Amygdala (tissue), 56 donors: ENCODE results near the gene NOL8.

Experiments
- DNase-seq, 56 donors: peaks; one replicate each; lab custom pipeline; 2025; lab: John Stamatoyannopoulos, UW

Gene NOL8

DNA sequence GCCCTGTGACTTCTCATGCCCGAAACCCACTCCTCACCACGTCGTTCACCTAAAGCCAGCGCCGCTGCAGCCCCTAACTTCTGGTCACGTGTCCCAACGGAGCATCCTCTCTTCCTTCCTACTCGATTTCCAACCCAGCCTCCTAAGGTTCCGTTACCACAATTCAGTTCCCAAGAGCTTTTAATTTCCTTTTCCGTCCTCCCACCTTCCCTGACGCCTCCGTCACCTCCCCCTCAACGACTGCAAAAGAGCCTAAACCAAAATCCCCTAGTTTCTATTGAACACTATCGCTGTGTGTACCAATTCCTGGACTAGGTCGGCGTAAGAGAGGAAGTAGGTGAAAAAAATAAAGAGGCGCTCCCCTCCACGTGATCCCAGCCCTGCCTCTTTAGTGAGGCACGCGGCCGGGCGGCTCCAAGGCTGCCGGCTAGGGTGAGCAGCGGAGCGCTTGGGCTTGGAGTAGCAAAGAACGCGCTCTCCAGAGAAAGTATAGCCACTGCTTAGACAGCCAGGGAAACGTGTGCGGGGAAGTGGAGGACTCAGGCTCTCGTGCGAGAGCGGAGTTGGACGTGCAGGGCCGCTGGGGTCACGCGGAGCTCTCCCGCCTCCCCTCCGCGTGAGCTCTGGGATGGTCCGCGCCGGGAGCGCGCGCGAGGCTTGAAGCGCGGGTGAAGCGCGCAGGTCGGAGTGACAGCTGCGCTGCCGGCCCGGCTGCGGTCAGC is at the start of gene NOL8, which contains the start of gene CENPP:
TSS of gene NOL8 (minus strand) at position 82 of the 722 bp plus-strand sequence. CDS start 1,189 bp downstream, outside the sequence.
TSS of gene CENPP (plus strand) at position 685 of the 722 bp plus-strand sequence.
- DNase-seq, result peak; percentile 23 to 96 (median 85)

DNA sequence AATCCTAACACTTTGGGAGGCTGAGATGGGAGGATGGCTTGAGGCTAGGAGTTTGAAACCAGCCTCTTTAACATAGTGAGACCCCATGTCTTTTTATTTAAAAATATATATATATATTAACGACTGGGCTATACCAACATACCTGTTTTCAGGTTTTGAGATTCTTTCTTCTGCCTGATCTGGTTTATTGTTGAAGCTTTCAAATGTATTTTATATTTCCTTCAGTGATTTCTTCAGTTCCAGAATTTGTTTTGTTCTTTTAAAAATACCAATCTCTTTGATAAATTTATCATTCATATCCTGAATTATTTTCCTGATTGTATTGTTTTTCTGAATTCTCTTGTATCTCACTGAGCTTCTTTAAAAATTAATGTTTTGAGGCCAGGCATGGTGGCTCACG is 48.0 kb upstream of the NOL8 start:
- no peak for DNase-seq

DNA sequence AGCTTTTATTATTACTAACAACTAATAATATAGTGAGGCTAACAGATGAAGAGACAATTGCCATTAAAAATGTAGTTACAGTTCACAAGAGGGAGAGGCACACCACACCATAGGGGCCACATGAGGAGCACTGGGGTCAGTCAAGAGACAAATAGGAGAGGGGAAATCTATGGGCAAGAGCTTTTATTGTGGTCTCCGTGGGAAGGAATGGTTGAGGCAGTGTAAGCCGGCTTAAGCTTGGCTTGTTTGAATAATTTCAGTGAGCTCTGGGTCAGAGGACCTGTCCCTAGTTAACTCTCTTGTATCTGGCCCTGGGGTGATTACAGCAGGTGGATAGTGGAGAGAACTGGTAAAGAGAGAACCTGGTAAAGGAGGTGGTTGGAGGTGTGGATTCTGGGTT is 43.9 kb upstream of the NOL8 start:
- no peak for DNase-seq

DNA sequence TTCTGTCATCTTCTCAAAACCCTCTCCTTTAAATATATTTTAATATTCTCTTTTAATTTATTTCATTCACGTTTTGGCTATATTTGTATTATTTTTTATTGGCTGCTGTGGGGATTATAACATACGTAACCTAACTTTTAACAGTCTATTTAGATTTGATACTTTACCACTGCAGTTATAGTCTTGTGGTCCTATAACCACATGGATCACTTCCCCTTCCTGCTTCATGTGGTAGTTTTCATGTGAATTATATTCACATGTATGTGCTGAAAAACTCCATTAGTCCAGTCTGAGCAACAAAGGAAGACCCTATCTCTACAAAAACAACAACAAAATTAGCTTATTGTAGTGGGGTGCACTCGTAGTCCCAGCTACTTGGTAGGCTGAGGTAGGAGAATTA is 34.9 kb upstream of the NOL8 start:
- DNase-seq, result no peak

DNA sequence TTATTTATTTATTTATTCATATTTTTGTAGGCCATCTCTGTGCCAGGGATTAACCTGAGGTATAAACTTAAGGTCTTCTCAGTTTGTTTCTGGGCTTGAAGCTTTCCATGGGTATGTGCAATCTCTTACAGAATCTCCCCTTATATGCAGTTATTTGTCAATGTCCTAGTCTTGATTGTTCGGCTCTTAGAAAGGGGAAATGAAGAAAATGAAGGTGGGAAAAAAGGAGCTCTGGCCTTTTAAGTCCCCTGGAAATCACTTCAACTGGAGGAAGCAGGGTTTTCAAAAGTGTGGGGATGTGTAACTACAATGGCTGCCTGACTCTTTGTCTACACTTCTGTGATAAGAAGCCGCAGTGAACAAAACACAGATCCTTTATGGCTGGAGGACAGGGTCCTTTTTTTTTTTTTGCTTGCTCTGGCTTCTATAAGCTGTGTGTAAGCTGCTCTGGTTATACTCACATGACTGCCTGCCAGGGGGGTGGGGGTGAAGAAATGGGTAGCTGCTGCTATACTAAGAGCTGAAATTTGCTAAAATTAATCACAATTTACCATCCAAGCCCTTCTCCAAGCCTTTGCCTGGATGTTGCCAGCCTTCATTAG is 34.3 kb upstream of the NOL8 start:
- DNase-seq, result peak in 1 of 56 donors; percentile 2

DNA sequence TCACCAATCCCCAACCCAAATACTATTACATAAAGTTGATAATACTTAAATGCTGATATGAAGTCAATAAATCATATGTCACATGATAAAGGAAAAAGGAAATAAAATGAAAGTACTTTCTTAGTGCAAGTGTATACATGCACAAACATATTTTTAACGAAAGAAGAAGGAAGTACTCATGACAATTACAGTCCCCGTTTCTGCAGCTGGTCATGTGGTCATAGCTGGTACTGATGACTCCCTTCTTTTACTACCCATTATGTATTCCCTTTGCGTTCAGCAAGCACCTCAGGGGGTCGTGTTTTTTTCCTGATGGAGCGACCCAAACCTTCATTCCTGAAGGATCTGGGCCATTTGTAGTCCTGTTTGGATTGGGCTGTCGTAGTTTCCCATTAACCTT is 27.9 kb upstream of the NOL8 start:
- DNase-seq, result no peak

DNA sequence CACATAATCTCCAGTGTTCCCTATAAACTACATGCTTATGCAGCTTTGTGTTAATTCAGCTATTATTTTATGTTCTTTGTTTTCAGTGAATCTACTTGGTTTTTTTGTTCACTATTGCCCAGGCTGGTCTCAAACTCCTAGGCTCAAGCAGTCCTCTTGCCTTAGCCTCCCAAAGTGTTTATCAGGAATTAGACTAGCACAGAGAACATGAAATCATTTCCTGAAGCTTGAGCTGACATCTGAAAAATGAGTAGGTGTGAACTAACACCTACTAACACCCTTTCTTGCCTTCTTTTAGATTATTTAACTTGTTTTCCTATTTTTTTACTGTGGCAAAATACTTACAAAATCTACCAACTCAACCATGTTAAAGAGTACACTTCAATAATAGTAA is 25.6 kb upstream of the NOL8 start:
- no peak for DNase-seq

DNA sequence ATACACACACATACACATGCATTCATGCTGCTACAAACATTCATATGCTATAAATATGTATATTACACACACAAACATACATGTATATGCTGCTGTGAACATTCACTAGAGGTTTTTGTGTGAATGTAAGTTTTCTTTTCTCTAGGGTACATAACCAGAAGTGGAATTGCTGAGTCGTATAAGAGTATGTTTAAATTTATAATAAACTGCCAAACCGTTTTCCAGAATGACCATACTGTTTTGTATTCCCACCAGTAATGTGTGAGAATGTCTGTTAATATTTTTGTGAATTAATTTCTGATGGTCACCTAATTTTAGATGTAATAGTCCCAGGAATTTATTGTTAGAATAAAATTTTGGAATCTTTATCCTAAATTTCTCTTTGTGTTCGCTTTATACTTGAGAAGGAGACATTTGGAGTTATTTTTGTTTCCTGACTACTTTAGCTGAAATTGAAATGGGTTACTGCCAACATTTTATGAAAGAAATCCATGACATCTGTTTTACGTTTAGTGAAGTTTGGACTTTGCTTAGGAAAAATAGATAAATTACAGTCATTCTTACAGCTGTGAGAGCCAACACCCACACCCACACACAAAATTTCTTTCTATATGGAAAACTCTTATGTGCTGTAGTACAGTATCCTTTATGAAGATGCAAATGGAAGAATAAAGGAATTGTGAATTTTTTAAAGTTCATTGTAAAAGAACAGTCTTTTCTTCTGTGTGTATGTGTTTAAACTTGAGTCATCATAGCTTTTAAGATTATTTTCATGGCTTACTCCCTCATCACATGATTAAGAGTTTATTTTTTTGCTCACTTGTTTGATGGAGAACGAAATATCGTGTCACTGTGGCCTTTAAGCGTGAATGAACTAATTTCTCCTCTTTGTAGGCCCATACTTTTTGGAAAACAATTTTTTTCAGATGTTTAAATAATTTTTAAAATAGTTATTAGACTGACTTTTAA is 24.9 kb upstream of the NOL8 start:
- DNase-seq, result no peak

DNA sequence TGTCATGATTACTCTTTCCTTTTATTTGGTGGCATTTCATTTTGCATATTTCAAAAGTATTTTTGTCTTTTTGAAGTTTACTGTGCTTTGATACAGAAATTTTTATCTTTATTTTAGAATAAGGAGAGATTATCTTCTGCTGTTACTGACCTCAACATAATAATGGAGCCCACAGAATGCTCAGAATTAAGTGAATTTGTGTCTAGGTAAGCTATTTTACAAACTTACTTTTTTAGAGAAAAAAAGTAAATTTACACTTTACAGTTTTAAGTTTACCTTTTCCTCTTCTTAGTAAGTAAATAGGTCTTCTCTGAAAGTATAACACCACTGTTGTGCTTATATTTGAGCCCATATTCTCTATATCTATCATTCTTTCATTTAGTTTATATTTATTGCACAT is 20.4 kb upstream of the NOL8 start:
- DNase-seq, result no peak

DNA sequence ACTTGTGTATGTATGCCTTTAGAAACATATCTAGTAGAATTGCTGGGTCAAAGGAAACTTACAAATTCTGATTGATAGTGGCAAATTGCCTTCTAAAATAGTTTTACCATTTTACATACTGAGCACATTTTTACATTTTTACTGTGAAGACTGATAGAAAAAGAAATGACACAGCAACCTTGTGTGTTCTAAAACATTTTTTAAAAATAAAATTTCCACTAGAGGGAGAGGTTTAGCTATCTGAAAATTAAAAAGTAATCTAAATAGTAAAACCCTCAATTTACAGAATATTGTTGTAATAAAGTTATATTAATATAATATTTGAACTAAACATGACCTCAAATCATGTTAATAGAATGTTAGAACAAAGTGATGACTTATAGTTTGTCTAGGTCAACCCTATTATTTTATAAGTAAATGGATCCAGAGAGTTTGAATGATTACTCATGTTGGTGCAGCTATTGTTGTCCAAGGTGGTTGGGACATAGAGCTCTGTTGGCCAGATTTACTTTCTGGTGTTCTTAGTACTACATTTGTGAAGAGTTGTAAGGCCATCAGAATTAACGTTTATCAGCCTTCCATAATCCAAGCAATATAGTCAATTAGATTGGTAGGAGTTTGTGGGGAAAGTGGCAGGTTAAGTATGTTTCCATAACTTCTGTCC is 17.8 kb upstream of the NOL8 start:
- no peak for DNase-seq

DNA sequence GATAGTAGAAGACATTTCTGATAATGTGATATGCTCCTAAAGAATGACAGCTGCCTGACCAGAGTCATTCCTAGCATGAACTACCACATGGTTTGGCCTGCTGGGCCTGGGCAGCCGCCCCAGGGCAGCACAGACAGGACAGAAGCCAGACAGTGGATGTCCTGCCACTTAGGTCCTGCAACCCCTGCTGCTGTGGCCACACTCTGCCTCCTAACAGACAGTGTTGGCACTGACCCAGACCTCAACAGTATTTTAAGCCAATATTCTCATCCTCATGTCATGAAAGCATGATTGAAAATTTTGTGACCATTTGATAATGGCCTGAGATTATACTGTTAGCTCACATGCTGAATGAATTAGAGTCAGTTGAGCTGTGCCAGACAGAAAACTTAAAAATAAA is 16.4 kb upstream of the NOL8 start:
- no peak for DNase-seq

DNA sequence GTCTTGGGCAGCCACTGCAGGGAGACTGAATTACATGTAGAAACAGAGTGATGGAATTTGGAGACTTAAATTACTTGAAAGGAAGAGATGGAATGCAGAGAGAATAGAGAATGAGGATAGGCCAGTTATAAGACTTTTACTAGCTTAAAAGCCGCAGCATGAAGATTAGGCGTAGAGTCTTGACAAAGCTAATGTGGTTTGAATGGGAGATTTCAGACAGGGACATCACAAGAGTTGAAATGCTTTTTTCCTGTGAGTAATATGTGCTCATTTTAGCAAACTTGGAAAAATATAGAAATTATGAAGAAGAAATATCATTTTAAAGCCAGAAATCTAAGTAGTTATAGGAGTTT is 8.1 kb upstream of the NOL8 start:
- DNase-seq, result no peak

DNA sequence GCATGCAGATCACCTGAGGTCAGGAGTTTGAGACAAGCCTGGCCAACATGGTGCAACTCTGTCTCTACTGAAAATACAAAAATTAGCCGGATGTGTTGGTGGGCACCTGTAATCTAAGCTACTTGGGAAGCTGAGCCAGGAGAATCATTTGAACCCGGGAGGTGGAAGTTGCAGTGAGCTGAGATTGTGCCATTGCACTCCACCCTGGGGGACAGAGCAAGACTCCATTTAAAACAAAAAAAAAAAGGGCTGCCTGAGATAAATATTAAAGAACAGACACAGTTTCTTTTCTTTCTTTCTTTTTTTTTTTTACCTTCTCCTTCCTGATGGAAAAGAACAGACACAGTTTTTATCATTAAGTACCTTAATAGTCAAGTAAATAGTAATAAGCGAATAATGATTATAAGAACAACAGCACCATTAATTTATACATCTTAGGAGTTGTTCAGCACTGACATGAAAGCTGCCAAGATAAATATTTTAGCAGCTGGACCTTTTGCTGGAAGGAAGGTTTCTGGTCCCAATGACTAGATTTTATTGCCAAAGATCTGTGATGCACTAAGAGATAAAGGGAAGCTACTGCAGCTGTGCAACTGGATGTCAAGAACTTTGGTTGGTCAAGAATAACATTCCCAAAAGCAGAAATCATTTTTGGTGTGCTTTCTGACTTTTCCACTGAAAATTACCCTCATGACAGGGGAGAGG is 7.6 kb upstream of the NOL8 start:
- no peak for DNase-seq

DNA sequence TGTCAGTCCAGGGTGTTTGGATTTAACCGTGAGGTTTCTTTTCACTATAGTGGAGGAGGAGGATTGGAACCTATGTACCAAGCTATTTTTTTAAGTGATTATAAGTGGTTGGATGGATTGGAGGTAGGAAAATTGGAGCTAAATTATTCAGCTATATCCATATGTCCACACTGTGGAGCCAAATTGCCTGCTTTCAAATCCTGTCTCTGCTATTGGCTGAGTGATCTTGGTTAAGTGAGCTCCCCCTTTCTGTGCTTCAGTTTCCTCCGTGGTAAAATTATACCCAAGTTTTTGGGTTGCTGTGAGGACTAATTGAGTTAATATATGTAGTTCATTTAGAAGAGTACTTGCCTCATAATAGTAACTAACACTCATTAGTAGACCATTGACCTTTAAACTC is 3.1 kb upstream of the NOL8 start:
- DNase-seq, result no peak

DNA sequence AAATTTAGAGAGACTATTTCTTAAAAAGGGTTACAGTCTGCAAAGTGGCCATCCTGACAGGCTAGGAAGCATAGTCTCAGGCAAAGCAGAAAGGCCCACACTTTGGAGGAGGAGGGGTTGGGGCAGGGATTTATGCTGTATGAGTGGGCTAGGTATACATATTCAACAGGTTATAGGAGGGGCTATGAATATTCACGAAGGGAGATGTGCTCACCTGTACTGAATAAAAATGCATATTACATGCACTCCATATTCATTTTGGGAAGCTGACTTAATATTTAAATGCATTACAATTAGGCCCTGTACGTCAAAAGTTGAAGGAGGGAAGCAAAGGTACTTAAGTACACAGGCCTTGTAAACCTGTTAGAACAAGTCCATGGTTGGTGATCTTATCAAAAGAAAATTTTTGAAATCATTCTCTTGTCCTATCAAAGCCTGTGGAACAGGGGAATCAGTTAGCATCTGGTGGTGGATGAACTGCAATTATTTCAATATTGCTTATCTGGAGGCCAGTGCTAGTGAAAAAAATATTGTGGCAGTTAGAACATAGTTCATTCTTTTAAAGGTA is 2.2 kb upstream of the NOL8 start:
- DNase-seq, result no peak

DNA sequence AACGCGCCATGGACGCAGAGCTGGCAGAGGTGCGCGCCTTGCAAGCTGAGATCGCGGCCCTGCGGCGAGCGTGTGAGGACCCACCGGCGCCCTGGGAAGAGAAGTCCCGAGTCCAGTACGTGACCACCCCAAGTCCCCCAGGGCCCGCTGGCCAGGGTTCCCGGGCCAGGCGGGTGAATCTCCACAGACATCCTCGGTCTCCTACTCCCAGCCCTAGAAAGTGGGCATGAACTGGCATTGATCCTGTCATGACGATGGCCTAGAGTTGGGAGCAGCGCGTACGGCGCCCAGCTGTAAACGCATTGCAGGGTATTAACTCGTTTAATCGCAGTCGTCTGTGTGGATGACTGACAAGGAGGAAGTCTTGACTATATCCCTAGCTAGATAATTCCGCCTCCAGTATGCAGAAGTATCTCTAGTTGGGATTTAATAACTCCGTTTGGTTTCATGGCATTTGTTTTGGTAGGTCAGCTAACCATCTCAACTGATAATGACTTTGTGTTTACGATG is 896 bp upstream of the NOL8 start:
- peak in 1 of 56 donors; percentile 43 for DNase-seq

DNA sequence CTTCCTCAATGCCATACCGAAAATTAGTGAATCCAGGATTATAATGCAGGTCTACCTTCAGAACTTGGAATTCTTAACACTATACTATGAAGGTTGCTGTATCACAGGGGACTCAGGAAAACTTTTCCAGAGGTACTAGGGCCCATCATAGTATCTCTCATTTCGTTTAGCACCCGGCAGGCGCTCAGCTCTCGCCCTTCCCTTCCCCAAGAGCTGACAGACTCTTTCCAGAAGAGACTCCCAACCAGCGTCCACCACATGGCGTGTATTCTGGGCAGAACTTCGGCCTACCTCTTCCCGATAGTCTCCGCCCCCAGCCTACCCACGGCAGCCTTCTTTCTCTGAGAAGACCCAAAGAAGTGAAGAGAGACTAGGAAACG is 271 bp downstream of the NOL8 start:
- no peak for DNase-seq

DNA sequence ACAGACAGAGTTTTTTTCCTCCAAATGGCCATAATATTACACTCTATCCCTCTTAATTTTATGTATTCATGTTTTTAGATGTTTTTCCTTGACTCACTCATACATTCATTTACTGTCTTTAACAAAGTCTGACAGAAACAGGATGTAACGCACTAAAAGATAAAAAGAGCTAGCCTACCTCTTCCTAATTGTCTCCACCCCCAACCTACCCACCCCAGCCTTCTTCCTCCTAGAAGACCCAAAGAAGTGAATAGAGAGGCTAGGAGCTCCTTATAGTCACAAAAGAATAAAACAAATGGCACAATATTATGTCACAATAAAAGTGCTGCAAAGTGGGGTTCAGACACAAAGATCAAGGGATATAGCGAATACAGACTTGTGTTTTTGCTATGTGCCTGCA is 719 bp downstream of the NOL8 start:
- no peak for DNase-seq

DNA sequence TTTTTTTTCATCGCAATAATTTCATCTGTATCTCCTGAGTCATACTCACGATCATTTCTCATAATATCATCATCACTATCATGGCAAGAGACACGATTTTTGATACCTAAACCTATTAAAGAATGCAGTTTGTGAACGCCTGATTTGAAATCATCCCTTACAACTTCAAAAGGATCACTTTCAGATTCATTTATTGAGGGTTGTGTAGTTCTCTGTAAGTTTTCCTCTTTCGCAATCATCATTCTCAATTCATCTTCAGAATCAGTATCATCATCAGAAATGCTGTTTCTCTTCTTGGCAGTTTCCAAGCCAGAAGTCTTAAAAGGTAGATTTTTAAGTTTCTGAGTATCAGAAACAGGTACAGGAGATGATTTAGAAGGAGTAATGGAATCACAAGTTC is 9.7 kb downstream of the NOL8 start:
- no peak for DNase-seq

DNA sequence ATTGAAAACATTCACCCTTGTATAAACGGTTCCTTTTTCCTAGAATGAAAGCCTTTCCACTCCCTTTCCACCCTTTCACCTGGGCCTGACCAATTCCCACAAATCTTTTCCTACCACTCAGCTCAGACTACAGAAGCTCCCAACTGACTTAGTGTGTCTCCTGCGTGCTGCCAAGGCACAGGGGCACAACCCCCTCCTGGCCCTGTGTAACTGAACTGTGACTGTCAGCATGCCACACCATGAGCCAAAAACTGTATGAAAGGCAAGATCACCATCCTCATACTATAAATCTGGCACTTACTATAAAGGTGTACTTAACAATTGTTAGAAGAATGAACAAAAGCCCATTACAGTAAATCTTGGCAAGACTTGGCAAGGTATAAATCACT is 11.5 kb downstream of the NOL8 start:
- no peak for DNase-seq
